ENCODE data around the gene ZNF598. TPM values are rescaled to one million over a fixed set of nuclear protein-coding genes. Genes with fewer than 3 reads are reported as not detected.

Gene ZNF598
- total and polyA plus RNA-seq, 2 of the 13 experiments (the other 11 are each of a cell fraction or from before 2014, with no cell fraction given) = 13.5 to 14.2 TPM

- TF ChIP-seq ZNF782 (CRISPR knock-in tag; IDR thresholded peaks at IDR 0.05; ENCODE audit: borderline replicate concordance) (no peak; the same call in 1 of the 2 replicates), CEBPB (IDR thresholded peaks at IDR 0.05; ENCODE audit: borderline replicate concordance, low read depth, low read length) (no peak), XRCC5 (optimal IDR thresholded peaks at IDR 0.05; ENCODE audit: low read length) (no peak), NR2F1 (CRISPR knock-in tag; IDR thresholded peaks at IDR 0.05) (no peak), ONECUT2 (CRISPR knock-in tag; IDR thresholded peaks at IDR 0.05) (no peak), THAP8 (CRISPR knock-in tag; IDR thresholded peaks at IDR 0.05; ENCODE audit: borderline replicate concordance) (no peak; the same call in 1 of the 2 replicates), ZNF280D (CRISPR knock-in tag; IDR thresholded peaks at IDR 0.05) (no peak; the same call in 1 of the 2 replicates), MYC (CRISPR knock-in tag; IDR thresholded peaks at IDR 0.05; ENCODE audit: borderline replicate concordance) (peak; percentile 82; the same call in 1 of the 2 replicates), ZNF18 (CRISPR knock-in tag; IDR thresholded peaks at IDR 0.05; ENCODE audit: insufficient replicate concordance) (peak; percentile 85), ISX (CRISPR knock-in tag; conservative IDR thresholded peaks at IDR 0.05) (no peak), MTERF4 (CRISPR knock-in tag; IDR thresholded peaks at IDR 0.05) (peak; percentile 87), HIVEP1 (CRISPR knock-in tag; IDR thresholded peaks at IDR 0.05) (peak; percentile 28; the same call in 1 of the 2 replicates), ZNF260 (CRISPR knock-in tag; IDR thresholded peaks at IDR 0.05; ENCODE audit: borderline replicate concordance, low read depth) (no peak), ZNF792 (CRISPR knock-in tag; IDR thresholded peaks at IDR 0.05) (peak; percentile 0; the same call in 1 of the 2 replicates), SNRNP70 (IDR thresholded peaks at IDR 0.05; ENCODE audit: low read depth, low read length) (no peak), SIX4 (CRISPR knock-in tag; IDR thresholded peaks at IDR 0.05) (0 out of 2 replicates have a peak, but pooled peaks have one; percentile 30), DBP (CRISPR knock-in tag; IDR thresholded peaks at IDR 0.05; ENCODE audit: not compliant biosample characterization) (no peak), RAD21 (CRISPR knock-in tag; IDR thresholded peaks at IDR 0.05) (peak; percentile 53), RARG (CRISPR knock-in tag; IDR thresholded peaks at IDR 0.05; ENCODE audit: low read depth) (no peak)
These were observed 37.9 kb upstream of the ZNF598 start, which contains the start of the genes NTHL1 and TSC2 (continued) for GRCh38 chr16:2047330-2048115.

Data from HepG2 (cell line).